Body of pancreas (tissue), 4 donors: ENCODE data around the gene MYB.

Source experiments
- POLR2A ChIP-seq, 3 donors: fragments of 450-650 bp; IDR thresholded peaks; one replicate each; pipeline ENCODE4 v1.6.1; 2016; ENCODE audit warnings: antibody characterized with exemption in 3 of 3, mild to moderate bottlenecking in 2 of 3
- TF ChIP-seq, protein P1 (sequence below), 7 experiments: fragments of 450-650 bp in 4 of 7; fragments of 200-600 bp in 3 of 7; sonication (generic) in 3 of 7; IDR thresholded peaks; one replicate each; pipeline ENCODE4 v1.5.1; 2016 to 2019; ENCODE audit warnings: antibody characterized with exemption in 7 of 7

DNA sequence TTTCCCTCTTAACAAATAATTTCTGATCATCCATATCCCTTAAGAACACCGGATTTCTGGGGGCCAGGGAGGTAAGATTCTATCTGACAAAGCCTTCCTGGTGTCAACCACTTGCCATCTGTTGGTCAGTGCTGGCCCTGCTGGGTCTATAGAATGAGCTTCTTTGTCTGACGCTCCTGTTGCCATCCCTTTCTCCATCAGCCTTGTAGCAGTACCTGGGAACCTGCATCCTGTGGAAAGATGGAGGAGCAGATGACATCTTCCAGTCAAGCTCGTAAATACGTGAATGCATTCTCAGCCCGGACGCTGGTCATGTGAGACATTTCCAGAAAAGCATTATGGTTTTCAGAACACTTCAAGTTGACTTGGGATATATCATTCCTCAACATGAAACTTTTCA lies 36.6 kb downstream of the MYB start:
- TF ChIP-seq, protein P1, sequence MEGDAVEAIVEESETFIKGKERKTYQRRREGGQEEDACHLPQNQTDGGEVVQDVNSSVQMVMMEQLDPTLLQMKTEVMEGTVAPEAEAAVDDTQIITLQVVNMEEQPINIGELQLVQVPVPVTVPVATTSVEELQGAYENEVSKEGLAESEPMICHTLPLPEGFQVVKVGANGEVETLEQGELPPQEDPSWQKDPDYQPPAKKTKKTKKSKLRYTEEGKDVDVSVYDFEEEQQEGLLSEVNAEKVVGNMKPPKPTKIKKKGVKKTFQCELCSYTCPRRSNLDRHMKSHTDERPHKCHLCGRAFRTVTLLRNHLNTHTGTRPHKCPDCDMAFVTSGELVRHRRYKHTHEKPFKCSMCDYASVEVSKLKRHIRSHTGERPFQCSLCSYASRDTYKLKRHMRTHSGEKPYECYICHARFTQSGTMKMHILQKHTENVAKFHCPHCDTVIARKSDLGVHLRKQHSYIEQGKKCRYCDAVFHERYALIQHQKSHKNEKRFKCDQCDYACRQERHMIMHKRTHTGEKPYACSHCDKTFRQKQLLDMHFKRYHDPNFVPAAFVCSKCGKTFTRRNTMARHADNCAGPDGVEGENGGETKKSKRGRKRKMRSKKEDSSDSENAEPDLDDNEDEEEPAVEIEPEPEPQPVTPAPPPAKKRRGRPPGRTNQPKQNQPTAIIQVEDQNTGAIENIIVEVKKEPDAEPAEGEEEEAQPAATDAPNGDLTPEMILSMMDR (IDR thresholded peaks at IDR 0.05): no peak
- no peak for TF ChIP-seq POLR2A (IDR thresholded peaks at IDR 0.05)
